ENCODE measurements around the gene CLBA1.
A peak's percentile ranks its signal among the peaks of the same experiment; 100 is the strongest.
"Not testable (repeated sequence)": the region's sequence is repeated elsewhere in the genome, so short reads cannot be mapped to it uniquely, and the experiment has no call there.

The CLBA1 gene

DNA sequence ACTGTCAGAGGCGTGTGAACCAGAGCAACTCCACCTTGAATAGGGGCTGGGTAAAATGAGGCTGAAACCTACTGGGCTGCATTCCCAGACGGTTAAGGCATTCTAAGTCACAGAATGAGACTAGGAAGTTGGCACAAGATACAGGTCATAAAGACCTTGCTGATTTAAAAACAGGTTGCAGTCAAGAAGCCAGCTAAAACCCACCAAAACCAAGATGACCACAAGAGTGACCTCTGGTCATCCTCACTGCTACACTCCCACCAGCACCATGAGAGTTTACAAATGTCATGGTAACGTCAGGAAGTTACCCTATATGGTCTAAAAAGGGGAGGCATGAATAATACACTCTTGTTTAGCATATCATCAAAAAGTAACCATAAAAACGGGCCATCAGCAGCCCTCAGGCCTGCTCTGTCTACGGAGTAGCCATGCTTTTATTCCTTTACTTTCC is 46.9 kb downstream of the CLBA1 start:
- peaks cover 16% of the 10 kb centered on the region for H3K27me3 ChIP-seq (ENCODE audit: control insufficient read depth, insufficient read depth, low read length)
- H3K4me1 ChIP-seq (ENCODE audit: control insufficient read depth, insufficient read depth, low read length); H3K9ac ChIP-seq (ENCODE audit: low read length); H3K36me3 ChIP-seq (ENCODE audit: control insufficient read depth, insufficient read depth, low read length); H3K27ac ChIP-seq (ENCODE audit: low read depth, low read length); H3K4me3 ChIP-seq (ENCODE audit: low read depth, low read length); H3K9me3 ChIP-seq (ENCODE audit: control insufficient read depth, insufficient read depth, low read depth, low read length): not testable (repeated sequence)

DNA sequence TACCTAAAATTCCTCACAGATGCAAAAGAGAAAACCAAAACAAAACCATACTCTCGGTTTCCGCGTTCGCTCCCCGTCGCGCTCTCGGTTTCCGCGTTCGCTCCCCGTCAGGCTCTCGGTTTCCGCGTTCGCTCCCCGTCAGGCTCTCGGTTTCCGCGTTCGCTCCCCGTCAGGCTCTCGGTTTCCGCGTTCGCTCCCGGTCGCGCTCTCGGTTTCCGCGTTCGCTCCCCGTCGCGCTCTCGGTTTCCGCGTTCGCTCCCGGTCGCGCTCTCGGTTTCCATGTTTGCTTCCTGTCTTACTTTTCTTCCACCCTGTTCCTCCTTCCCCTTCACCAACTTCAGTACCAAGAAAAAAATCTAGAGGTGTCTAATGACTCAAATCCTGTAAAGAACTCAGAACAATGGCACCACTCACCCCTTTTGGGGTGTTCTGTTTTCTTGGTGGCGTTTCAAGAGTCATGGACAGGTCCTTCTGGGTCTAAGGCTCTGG is 47.9 kb downstream of the CLBA1 start:
- not testable (repeated sequence) for H3K9ac ChIP-seq (ENCODE audit: low read length); H3K27ac ChIP-seq (ENCODE audit: low read depth, low read length); H3K4me1 ChIP-seq (ENCODE audit: control insufficient read depth, insufficient read depth, low read length); H3K36me3 ChIP-seq (ENCODE audit: control insufficient read depth, insufficient read depth, low read length); H3K9me3 ChIP-seq (ENCODE audit: control insufficient read depth, insufficient read depth, low read depth, low read length)
- Histone ChIP-seq H3K27me3 (ENCODE audit: control insufficient read depth, insufficient read depth, low read length) (peaks cover 15% of the 10 kb centered on the region), H3K4me3 (ENCODE audit: low read depth, low read length) (peak overlapping the region; percentile 28)

- Histone ChIP-seq H3K27ac (ENCODE audit: low read depth, low read length) (no peak overlapping the region), H3K4me1 (ENCODE audit: control insufficient read depth, insufficient read depth, low read length) (peaks cover 7% of the 10 kb centered on the region), H3K27me3 (ENCODE audit: control insufficient read depth, insufficient read depth, low read length) (peaks cover 14% of the 10 kb centered on the region), H3K9ac (ENCODE audit: low read length) (no peak overlapping the region), H3K36me3 (ENCODE audit: control insufficient read depth, insufficient read depth, low read length) (no peaks in the 10 kb centered on the region), H3K4me3 (ENCODE audit: low read depth, low read length) (0 out of 2 replicates have a peak overlapping the region, but pooled peaks have one; percentile 28), H3K9me3 (ENCODE audit: control insufficient read depth, insufficient read depth, low read depth, low read length) (no peaks in the 10 kb centered on the region)
These were observed 48.9 kb downstream of the CLBA1 start for GRCh38 chr14:105034315-105035039.

DNA sequence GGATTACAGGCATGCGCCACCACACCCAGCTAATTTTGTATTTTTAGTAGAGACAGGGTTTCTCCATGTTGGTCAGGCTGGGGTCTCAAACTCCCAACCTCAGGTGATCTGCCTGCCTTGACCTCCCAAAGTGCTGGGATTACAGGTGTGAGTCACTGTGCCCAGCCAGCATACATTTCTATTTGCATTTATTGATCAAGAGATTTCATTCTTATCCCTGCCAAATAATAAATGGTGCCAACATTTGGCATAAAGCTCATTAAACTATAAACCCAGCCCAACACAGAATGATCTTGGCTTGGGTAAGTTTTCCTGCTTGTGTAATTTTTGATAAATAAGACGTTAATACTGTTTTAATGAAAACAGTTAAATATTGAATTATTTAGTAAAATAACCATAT is 50.0 kb downstream of the CLBA1 start:
- H3K36me3 ChIP-seq (ENCODE audit: control insufficient read depth, insufficient read depth, low read length); H3K9ac ChIP-seq (ENCODE audit: low read length); H3K4me1 ChIP-seq (ENCODE audit: control insufficient read depth, insufficient read depth, low read length); H3K27ac ChIP-seq (ENCODE audit: low read depth, low read length); H3K4me3 ChIP-seq (ENCODE audit: low read depth, low read length); H3K9me3 ChIP-seq (ENCODE audit: control insufficient read depth, insufficient read depth, low read depth, low read length): not testable (repeated sequence)
- peaks cover 14% of the 10 kb centered on the region for H3K27me3 ChIP-seq (ENCODE audit: control insufficient read depth, insufficient read depth, low read length)

DNA sequence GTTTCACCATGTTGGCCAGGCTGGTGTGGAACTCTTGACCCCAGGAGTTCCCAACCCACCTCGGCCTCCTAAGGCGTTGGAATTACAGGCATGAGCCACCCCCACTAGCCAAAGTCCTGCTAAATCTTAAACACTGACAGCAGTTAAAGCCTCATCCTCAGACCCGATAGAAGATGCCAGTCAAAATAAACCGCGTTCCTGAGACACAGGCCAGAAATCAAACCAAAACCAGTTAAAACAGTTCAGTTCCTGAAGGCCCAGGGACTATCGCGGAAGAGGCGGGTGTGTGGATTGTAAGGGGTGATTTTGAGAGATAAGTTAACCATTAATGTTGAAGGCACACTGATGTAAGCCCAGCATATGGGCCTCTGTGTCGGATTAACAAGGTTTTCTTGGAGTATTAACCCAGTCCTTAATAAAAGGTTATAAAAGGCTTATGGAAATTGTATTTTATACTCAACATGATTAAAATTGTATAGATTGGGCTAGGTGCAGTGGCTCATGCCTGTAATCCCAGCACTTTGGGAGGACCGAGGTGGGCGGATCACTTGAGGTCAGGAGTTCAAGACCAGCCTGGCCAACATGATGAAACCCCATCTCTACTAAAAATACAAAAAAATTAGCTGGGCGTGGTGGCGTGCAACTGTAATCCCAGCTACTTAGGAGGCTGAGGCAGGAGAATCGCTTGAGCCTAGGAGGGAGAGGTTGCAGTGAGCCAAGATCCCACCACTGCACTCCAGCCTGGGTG is 54.0 kb downstream of the CLBA1 start:
- no peak overlapping the region for H3K4me3 ChIP-seq (ENCODE audit: low read depth, low read length)
- no peaks in the 10 kb centered on the region for H3K36me3 ChIP-seq (ENCODE audit: control insufficient read depth, insufficient read depth, low read length)
- H3K27me3 ChIP-seq (ENCODE audit: control insufficient read depth, insufficient read depth, low read length), result peaks cover 4% of the 10 kb centered on the region; the same call in 1 of the 2 replicates
- H3K9me3 ChIP-seq (ENCODE audit: control insufficient read depth, insufficient read depth, low read depth, low read length), result no peaks in the 10 kb centered on the region
- peaks cover 3% of the 10 kb centered on the region; the same call in 1 of the 2 replicates for H3K4me1 ChIP-seq (ENCODE audit: control insufficient read depth, insufficient read depth, low read length)
- H3K27ac ChIP-seq (ENCODE audit: low read depth, low read length), result no peak overlapping the region
- no peak overlapping the region for H3K9ac ChIP-seq (ENCODE audit: low read length)

DNA sequence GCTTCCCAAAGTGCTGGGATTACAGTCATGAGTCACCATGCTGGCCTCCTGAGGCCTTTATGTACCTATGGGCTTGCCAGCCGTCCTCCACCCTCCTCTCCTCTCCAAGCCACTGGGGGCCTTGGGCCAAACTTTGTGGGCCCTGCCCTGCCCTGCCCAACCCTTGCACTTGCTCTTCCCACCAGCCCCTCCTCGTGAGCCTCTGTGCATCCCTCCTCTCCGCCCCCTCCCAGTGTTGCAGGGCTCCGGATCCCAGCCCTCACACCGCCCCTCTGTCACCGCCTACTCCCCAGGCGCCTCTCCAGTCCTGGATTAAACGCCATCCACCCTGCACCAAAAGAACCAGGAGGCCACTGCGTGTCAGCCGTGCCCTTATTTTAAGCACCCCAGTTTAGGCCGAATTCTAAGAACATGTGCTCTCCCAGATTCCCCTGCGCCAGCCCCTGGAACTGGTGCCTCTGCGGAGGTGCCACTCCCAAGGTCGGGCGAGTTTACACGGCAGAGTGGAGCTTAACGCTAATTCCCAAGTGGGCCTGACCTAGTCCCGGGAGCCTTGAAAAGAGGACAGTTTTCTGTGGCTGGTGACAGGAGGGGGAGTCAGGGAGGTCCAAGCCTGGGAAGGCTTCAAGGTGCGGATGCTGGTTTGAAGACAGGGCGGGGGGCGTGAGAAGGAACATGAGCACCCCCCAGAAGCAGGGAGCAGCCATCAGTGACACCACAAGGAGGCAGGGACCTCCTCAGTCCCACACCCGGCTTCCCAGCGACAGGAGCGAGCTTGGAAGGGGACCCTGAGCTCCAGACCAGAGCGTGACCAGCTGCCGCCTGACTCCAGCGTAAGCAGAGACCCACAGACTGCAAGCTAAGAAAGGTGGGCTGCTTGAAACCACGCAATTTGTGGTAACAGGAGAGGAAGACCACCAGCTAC is 56.5 kb downstream of the CLBA1 start:
- Histone ChIP-seq H3K4me3 (ENCODE audit: low read depth, low read length) (no peak overlapping the region), H3K4me1 (ENCODE audit: control insufficient read depth, insufficient read depth, low read length) (peaks cover 3% of the 10 kb centered on the region; the same call in 1 of the 2 replicates), H3K9me3 (ENCODE audit: control insufficient read depth, insufficient read depth, low read depth, low read length) (no peaks in the 10 kb centered on the region), H3K27ac (ENCODE audit: low read depth, low read length) (no peak overlapping the region), H3K27me3 (ENCODE audit: control insufficient read depth, insufficient read depth, low read length) (peaks cover 4% of the 10 kb centered on the region), H3K9ac (ENCODE audit: low read length) (no peak overlapping the region), H3K36me3 (ENCODE audit: control insufficient read depth, insufficient read depth, low read length) (no peaks in the 10 kb centered on the region)

- Histone ChIP-seq H3K4me3 (ENCODE audit: low read depth, low read length) (no peak overlapping the region), H3K9me3 (ENCODE audit: control insufficient read depth, insufficient read depth, low read depth, low read length) (no peaks in the 10 kb centered on the region), H3K36me3 (ENCODE audit: control insufficient read depth, insufficient read depth, low read length) (no peaks in the 10 kb centered on the region), H3K27ac (ENCODE audit: low read depth, low read length) (no peak overlapping the region), H3K27me3 (ENCODE audit: control insufficient read depth, insufficient read depth, low read length) (peaks cover 4% of the 10 kb centered on the region), H3K4me1 (ENCODE audit: control insufficient read depth, insufficient read depth, low read length) (peaks cover 3% of the 10 kb centered on the region; the same call in 1 of the 2 replicates), H3K9ac (ENCODE audit: low read length) (no peak overlapping the region)
These were observed 57.2 kb downstream of the CLBA1 start for GRCh38 chr14:105042813-105043212.

DNA sequence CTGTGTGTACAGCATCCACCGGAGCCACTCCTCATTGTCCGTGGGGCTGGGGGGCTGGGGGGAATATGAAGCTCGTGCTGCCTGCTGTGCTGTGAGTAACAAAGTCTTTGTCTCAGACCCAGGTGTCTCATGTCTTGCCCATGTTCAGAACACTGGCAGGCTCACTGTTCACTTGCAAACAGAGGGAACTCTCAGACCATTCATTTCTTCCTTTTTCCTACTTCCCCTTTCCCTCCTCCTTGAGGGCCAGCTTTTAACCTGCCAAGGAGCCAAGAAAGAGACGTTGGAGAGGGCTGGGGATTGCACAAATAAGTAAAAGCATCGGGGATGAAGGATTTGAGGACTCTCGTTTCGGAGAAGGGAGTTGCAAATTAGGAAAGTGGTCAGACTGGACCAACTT is 58.1 kb downstream of the CLBA1 start:
- no peak overlapping the region for H3K27ac ChIP-seq (ENCODE audit: low read depth, low read length)
- no peaks in the 10 kb centered on the region for H3K36me3 ChIP-seq (ENCODE audit: control insufficient read depth, insufficient read depth, low read length)
- H3K27me3 ChIP-seq (ENCODE audit: control insufficient read depth, insufficient read depth, low read length), result peaks cover 4% of the 10 kb centered on the region

More for the DNA sequence above, 58.1 kb downstream of the CLBA1 start:
- no peak overlapping the region for H3K9ac ChIP-seq (ENCODE audit: low read length)
- no peak overlapping the region for H3K4me3 ChIP-seq (ENCODE audit: low read depth, low read length)
- H3K9me3 ChIP-seq (ENCODE audit: control insufficient read depth, insufficient read depth, low read depth, low read length), result no peaks in the 10 kb centered on the region
- H3K4me1 ChIP-seq (ENCODE audit: control insufficient read depth, insufficient read depth, low read length), result peaks cover 3% of the 10 kb centered on the region; the same call in 1 of the 2 replicates
